ENCODE results near the gene CCDC88A.

GRCh38 chr2:55351672-55352071, 68.0 kb downstream of the CCDC88A start:
- no peak for TF ChIP-seq CTCF (IDR thresholded peaks at IDR 0.05; ENCODE audit: low read depth, low read length)
- no peak for TF ChIP-seq POLR2A (IDR thresholded peaks at IDR 0.05; ENCODE audit: extremely low read depth, insufficient read length)
